Right lobe of liver (tissue), 4 donors: Measurements from ENCODE around the gene SSR4.

Source experiments
- CTCF ChIP-seq, 4 donors: fragments of 200-600 bp in 3 of 4; fragments of 450-650 bp in 1 of 4; IDR thresholded peaks; one replicate each; pipeline versions ENCODE4 v1.5.1 to v1.8.0; 2016 to 2022; ENCODE audit warnings: antibody characterized with exemption in 4 of 4, mild to moderate bottlenecking in 2 of 4
- POLR2A ChIP-seq: fragments of 450-650 bp; IDR thresholded peaks from one replicate; pipeline ENCODE4 v1.6.1; 2017; ENCODE audit warnings: antibody characterized with exemption, mild to moderate bottlenecking
- donor health status: DM: no; HTN: no; CAD: no.
- donor health status: DM: no; HTN: no; CAD: no.
- donor health status: DM: no; HTN: yes; CAD: no.

GRCh38 chrX:153776611-153777045 lies 17.8 kb upstream of the SSR4 start:
- TF ChIP-seq CTCF (IDR thresholded peaks at IDR 0.05) (no peak), POLR2A (no peak)
